Left renal cortex interstitium (tissue), 4 donors: ENCODE data around the gene RPL23. TPM values are rescaled to one million over a fixed set of nuclear protein-coding genes. Genes with fewer than 3 reads are reported as not detected.

Experiments used
- DNase-seq, 4 donors: peaks; one replicate each; pipeline ENCODE4 v3.0.0-alpha.2; 2013; ENCODE audit warnings: low read depth in 4 of 4, low spot score in 2 of 4, missing footprints in 1 of 4
- polyA plus RNA-seq, 4 donors: library from polyadenylated mRNA; unstranded; fragments of 120-200 nt; gene quantifications; one replicate each; pipeline ENCODE4 v1.2.1, GENCODE V29; 2013; ENCODE audit not compliant: insufficient read length in 4 of 4

The RPL23 gene
- polyA plus RNA-seq, 4 donors: 2,198 to 3,027 (median 2,568) TPM

- DNase-seq: no peak
Observed at GRCh38 chr17:38885044-38885727, 31.7 kb upstream of the RPL23 start.

GRCh38 chr17:38883592-38884526 is 30.3 kb upstream of the RPL23 start:
- DNase-seq: no peak

DNA sequence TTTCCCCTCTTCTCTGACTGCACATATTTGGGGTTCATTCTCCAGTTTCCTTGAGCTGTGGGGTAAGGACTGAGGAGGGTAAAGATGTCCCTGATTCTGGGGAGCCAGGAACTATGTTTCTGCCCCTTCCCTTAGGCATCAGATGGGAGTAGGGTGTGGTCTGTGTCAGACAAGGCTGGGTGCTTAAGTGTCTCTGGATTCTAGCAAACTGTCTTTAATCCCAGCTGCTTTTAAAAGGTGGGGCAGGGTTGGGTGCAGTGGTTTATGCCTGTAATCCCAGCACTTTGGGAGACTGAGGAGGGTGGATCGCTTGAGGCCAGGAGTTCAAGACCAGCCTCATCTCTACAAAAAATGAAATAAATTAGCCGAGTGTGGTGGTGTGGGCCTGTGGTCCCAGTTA is 29.3 kb upstream of the RPL23 start:
- no peak for DNase-seq

- peak in 2 of 4 donors; percentile 55 to 78 for DNase-seq
Observed at GRCh38 chr17:38881600-38882191, 28.2 kb upstream of the RPL23 start.

DNA sequence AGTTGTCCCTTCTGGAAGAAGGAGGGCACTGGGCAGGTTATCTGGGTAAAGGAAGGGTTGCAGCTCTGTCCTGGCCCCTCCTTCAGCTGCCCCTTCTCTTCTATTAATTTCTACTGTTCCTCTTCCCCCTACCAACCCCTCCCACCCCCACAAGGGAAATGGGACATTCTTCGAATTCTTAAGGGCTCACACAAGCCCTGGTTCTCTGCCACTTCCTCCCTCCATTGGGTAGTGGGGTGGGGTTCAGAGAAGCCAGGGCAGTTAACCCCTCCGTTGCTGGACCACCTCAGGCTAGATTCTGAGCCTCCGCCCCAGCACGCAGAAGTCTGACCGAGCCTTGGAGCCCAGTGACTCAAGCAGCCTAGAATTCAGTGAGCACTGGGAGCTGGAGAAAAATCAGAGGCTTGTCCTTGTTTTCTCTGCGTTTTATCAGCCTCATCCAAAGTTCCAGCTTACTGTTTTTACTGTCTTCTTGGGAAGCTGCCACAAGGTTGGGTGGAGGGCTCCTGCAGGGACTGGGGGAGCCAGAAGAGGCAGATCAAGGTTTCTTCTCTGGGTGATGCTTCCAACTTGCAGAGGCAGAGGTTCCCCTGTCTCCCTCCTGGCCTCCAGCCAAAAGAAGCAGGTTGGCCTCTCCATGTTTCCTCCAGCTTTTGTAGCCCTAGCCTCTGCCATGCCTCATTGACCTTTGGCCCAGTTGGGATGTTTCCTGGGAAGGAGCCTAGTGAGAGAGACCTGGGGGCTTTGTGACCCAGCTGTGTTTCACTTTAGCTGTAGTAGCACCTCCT is 26.6 kb upstream of the RPL23 start:
- DNase-seq: peak in 2 of 4 donors; percentile 20 to 49

GRCh38 chr17:38877130-38877851 is 23.8 kb upstream of the RPL23 start:
- DNase-seq: no peak

DNA sequence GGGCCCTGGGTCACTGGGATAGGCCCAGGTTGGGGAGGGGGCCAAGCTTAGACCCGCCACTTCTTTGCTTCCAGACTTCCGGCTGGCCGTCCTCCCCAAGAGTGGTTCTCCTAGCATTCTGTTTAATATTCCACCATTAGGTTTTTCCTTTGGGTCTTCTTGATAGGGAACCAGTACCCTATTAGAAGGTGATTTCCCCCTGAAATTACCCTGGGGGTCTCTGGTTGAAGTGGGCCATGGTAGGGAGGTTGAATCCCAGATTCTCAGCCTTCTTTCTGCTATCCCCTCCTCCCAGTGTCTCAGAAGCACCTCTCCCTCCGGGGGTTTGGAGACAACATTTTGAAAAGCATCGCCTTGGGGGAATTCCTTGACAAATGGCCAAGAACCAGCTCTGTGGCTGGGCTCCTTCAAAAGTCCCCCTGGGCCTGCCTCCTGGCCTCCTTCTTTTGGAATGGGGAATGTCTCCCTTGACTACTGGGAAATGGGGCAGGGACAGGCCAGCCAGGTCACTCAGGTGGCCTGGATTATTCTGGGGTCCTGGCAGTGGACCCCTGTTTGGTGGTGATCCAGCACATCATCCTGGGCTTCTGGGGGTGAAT is 22.1 kb upstream of the RPL23 start:
- DNase-seq: no peak

GRCh38 chr17:38874505-38875400 is 21.2 kb upstream of the RPL23 start:
- DNase-seq: no peak

DNA sequence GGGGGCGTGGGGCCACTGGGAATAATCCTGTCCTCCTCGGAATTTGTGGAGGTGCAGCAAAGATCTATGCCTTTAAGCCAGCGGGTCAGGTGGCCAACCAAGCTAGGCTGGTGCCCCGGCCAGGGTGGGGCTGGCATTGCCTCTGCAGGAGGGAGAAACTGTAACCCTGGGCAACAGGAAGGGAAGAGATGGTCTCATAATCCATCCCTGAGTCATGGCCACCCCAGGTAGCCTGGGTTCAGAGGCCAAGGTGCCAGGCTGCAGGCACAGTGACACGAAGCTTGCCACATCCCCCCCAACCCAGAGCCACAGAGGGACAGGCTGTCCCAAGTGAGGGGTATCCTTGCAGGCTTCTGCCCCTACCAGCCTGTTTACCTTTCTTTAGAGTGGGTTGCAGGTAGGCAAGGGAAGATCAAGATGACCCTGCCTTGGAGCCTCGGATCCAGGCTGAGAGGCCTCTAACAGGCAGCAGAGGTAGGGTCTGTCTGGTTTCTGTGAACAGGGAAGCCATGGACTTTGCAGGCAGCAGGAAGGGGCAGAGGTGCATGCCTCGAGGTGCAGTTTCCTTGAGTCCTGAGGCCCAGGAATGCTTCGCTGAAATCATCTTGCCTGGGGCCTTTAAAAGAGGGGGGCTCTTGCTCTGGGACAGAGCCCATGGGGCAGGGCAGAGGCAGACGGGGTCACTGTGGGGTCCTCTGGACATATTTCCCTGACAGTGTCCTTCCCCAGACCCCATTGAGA is 20.3 kb upstream of the RPL23 start:
- DNase-seq: no peak

DNA sequence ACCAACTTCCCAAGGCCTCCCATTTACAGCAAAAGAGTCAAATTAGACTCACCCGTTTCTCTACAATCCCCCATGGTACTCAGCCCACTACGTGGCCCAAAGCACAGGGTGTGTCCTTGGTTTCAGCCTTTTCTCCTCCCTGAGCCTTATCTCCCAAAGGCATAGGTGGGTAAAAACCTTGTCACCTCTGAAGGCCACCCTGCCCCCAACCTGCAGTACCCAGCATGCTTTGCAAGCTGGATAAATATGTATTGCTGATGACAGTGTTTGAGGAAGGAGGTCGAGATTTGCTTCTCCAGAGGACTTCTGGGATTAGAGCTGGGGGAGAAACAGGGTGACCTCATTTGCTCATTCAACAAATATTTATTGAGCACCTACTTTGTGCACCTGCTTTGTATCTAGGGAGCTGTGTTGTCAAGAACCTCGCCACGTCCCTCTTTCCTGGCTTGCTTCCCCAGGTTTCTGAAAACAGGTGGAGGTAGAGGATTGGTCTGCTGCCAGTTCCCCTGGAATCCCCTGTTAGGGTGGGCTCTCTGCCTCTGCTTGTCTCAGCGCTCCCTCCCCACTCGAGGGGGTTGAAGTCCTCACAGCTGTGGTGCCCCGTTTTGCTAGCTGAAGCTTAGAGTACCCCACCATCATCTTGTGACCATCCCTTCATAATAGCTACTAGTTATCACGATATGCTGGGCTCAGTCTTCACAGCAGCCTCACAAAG is 19.3 kb upstream of the RPL23 start:
- no peak for DNase-seq

GRCh38 chr17:38872027-38872511 is 18.5 kb upstream of the RPL23 start:
- no peak for DNase-seq

GRCh38 chr17:38871247-38872015 is 17.9 kb upstream of the RPL23 start:
- DNase-seq: no peak

DNA sequence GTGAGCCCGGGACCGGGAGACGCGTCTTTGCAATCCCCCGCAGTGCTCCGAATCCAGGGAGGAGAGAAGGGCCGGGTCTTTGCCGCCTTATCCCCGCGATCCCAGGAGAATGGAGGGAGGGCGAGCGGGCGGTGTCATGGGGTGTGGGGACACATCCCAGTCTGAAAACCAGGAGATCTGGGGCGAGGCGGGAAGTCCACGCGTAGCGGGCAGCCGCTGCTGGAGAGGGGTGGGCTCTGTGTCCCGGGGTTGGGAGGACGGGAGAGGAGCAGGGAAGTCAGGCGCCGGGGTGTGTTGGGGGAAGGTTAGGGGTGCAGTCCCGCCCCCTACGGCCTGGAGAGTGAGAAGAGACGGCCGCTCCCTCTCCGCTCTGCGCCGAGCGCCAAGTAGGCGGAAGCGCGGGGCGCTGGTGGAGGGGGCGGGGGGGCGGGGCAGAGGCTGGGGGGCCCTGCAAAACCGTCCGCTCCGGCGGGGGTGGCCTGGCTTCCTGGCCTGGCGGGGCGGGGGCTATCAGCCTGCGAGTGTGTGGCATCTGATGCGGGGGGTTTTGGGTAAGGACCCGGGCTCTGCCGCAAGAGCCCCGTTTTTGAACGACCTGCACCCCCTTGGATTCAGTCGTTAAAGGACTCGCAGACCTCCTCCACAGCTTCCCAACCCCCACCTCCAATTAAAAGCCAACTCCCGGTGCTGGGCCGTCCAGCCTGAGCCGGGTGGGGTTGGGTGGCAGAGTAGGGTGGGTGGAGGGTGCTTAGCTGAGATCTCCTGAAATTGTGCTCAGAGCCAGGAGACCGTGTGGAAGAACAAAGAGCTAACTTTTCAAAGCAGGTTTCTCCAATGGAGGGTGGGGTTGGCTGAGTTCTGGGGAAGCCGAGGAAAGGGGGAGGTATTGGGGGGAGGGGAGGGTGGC is 17.0 kb upstream of the RPL23 start:
- no peak for DNase-seq

GRCh38 chr17:38869526-38870258 is 16.2 kb upstream of the RPL23 start, which contains the start of gene LASP1:
LASP1 (plus strand) TSS chr17:38870058; CDS start chr17:38870190, 132 bp downstream.
- peak in 2 of 4 donors; percentile 81 for DNase-seq
